Activated naive CD4-positive, alpha-beta T cell treated with anti-CD3 and anti-CD28 coated beads, Interleukin-2, amount 10 ng/mL, durations not matched to agents 7 days and 5 days (primary cell): Measurements from ENCODE around the gene IFNE.

Source experiments
- CTCF ChIA-PET: fragments of 350-600 bp; sonication (Branson Sonifier 250); formaldehyde crosslinking; loops from one replicate; lab custom pipeline; 2021; ENCODE audit warnings: antibody characterized with exemption; lab: Charles Lee
- DNase-seq: peaks from one replicate; pipeline ENCODE4 v3.0.0-alpha.2; 2020
- H3K27ac Mint-ChIP-seq: one replicate; pipeline ENCODE4 v1.8.0; 2021; ENCODE audit warnings: mild to moderate bottlenecking, moderate library complexity, mixed read lengths
- H3K27me3 Mint-ChIP-seq: one replicate; pipeline ENCODE4 v1.8.0; 2021; ENCODE audit warnings: mild to moderate bottlenecking, mixed read lengths
- H3K36me3 Mint-ChIP-seq: one replicate; pipeline ENCODE4 v1.8.0; 2021; ENCODE audit warnings: mixed read lengths
- H3K4me1 Mint-ChIP-seq: one replicate; pipeline ENCODE4 v1.8.0; 2021; ENCODE audit warnings: mixed read lengths
- H3K4me3 Mint-ChIP-seq: one replicate; pipeline ENCODE4 v1.8.0; 2021; ENCODE audit warnings: mild to moderate bottlenecking, moderate library complexity, mixed read lengths
- H3K9me3 Mint-ChIP-seq: one replicate; pipeline ENCODE4 v1.8.0; 2021; ENCODE audit warnings: mixed read lengths

The IFNE gene

DNA sequence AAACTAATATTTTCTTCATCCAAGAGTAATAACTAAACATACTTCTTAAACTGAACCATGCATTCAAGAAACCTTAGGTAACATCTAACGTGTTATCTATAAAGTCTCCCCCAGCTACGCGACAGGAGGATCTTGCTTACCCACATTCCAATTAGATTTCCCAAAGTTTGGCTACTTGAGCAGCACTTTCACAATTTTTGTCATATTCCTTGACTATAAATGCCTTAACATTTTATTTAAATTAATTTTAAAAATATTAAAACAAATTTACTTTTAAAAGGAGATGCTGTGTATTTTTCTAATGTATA, 25.3 kb upstream of the IFNE start:
- no peaks in the 10 kb centered on the region for H3K27me3 Mint-ChIP-seq
- H3K36me3 Mint-ChIP-seq: no peaks in the 10 kb centered on the region
- no peak for DNase-seq
- H3K4me3 Mint-ChIP-seq: no peak overlapping the region
- H3K27ac Mint-ChIP-seq: no peak overlapping the region
- peaks cover 5% of the 10 kb centered on the region for H3K4me1 Mint-ChIP-seq
- CTCF ChIA-PET: no interaction called here
- H3K9me3 Mint-ChIP-seq: no peaks in the 10 kb centered on the region

GRCh38 chr9:21506626-21507482, 24.7 kb upstream of the IFNE start:
- H3K36me3 Mint-ChIP-seq: no peaks in the 10 kb centered on the region
- no peak overlapping the region for H3K27ac Mint-ChIP-seq
- H3K4me1 Mint-ChIP-seq: peaks cover 5% of the 10 kb centered on the region
- no peak for DNase-seq
- H3K4me3 Mint-ChIP-seq: no peak overlapping the region
- no peaks in the 10 kb centered on the region for H3K27me3 Mint-ChIP-seq
- H3K9me3 Mint-ChIP-seq: no peaks in the 10 kb centered on the region
- CTCF ChIA-PET: no interaction called here

DNA sequence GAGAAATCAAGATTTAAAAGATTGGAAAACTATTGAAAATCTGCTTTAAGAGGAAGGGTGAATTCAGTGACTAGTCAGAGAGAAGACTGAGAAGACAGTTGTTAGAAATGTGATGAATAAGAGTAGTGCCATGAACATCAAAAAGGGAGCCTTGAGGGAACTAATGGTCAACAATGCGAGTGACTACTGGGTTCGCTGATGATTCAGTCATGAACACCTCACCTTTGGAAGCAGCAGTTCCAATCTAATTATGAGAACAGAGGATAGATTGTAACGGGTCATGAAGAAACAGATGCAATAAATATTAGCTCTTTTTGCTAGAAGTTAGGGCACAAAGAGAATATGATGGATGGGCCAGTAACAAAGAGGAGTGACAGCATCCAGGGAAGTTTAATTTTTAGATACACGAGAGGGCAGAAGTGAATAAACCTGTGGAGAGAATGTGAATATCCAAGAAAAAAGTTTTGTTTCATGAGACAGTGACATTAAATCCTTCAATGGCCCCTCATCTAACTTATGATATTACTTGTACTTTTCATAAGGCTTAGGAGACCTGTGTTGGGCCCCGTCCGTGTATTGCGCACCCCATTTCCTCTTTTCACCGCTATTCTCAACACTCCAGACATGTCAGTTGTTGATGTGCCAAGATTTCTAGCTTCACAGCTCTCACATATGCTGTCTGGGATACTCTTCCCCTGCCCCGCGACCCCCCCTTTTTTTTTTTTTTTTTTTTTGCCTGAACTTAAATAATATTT, 23.5 kb upstream of the IFNE start:
- DNase-seq: no peak
- Mint-ChIP-seq H3K27me3 (no peaks in the 10 kb centered on the region), H3K36me3 (no peaks in the 10 kb centered on the region), H3K4me1 (peaks cover 5% of the 10 kb centered on the region), H3K27ac (no peak overlapping the region), H3K4me3 (no peak overlapping the region), H3K9me3 (no peaks in the 10 kb centered on the region)
- CTCF ChIA-PET: no interaction called here

DNA sequence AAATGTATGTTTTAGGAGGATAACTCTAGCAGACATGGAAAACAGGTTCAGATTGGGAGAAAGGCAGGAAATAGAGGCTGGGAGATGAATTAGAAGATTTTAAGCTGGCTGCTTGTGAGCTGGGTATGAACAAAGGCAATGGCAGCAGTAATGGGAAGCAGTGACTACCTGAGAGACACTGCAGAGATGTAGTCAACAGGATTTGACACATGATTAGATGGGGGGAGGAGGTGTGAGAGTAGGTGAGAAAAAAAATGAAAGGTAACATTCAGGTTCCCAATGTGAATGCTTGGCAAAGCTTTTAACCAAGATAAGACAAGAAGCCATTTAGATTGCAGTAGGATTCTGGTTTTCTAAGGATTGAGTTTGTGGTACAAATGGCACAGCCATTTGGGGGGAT, 22.8 kb upstream of the IFNE start:
- Mint-ChIP-seq H3K4me1 (peaks cover 5% of the 10 kb centered on the region), H3K36me3 (no peaks in the 10 kb centered on the region), H3K4me3 (no peak overlapping the region), H3K9me3 (no peaks in the 10 kb centered on the region), H3K27me3 (no peaks in the 10 kb centered on the region), H3K27ac (no peak overlapping the region)
- CTCF ChIA-PET: no interaction called here
- DNase-seq: no peak

DNA sequence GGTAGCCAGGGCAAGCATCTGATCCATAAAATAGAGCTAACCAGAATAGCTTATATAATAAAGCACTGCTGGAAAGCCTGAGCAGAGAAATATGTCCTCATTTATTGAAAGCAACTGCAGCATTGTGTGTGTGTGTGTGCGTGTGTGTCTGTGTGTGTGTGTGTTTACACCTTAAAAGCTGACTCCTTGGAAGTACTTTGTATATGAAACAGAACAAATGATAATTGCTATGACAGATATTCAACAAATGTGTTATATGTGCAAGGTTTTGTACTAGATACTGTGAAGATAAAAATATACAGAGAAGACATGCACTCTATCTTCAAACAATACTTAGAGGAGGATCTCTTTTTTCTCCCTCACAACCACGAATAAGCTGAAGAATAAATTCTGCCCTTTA, 22.0 kb upstream of the IFNE start:
- Mint-ChIP-seq H3K9me3 (no peaks in the 10 kb centered on the region), H3K27me3 (no peaks in the 10 kb centered on the region), H3K36me3 (no peaks in the 10 kb centered on the region), H3K27ac (no peak overlapping the region), H3K4me1 (peaks cover 5% of the 10 kb centered on the region), H3K4me3 (no peak overlapping the region)
- DNase-seq: no peak
- CTCF ChIA-PET: no interaction called here

DNA sequence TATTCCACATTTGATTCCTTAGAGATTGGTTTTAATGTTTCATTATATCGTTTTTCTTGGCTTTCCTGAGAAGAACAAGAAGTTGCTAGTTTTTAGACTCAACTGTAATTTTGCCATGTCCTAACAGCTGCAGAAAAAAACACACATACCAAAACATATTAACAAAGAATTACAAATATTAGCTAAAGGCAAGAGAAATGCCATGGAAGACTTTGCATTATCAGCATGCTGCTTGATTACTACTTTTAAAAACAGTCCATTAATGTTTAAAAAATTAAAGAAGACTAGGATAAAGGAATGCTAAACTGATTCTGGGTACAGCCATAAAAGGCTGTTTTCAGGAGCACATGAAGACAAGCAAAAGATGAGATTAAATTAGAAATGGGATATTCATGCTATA, 20.5 kb upstream of the IFNE start:
- CTCF ChIA-PET: no interaction called here
- Mint-ChIP-seq H3K27me3 (no peaks in the 10 kb centered on the region), H3K4me1 (peaks cover 5% of the 10 kb centered on the region), H3K9me3 (no peaks in the 10 kb centered on the region), H3K4me3 (no peak overlapping the region), H3K27ac (no peak overlapping the region), H3K36me3 (no peaks in the 10 kb centered on the region)
- no peak for DNase-seq

DNA sequence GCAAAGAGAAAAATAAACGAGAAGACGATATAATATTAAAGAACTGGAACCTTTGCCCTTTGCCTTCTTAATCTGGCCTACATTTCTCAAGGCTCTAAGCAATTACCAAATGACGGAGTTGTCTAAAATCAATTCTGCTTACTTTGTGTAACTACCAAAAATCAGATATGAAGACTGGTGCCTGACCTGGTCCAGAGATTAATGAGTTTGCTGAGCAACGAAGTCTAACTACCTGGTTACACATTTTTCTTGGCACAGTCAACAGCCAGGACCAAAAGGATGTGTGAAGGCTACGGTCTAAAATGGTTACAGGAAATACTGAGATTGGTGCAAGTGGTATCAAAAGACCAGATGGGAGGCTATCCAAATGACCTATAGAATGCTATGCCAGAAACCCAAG, 17.8 kb upstream of the IFNE start:
- DNase-seq: no peak
- no peak overlapping the region for H3K4me3 Mint-ChIP-seq
- no peak overlapping the region for H3K27ac Mint-ChIP-seq
- no peaks in the 10 kb centered on the region for H3K27me3 Mint-ChIP-seq
- CTCF ChIA-PET: interaction anchor here (0.9 kb wide), 1 partner anchor 34 kb away, joined by 3 read pairs; no protein-coding TSS in a partner anchor
- H3K4me1 Mint-ChIP-seq: peaks cover 2% of the 10 kb centered on the region
- H3K36me3 Mint-ChIP-seq: no peaks in the 10 kb centered on the region
- no peaks in the 10 kb centered on the region for H3K9me3 Mint-ChIP-seq

GRCh38 chr9:21491756-21492155, 9.6 kb upstream of the IFNE start:
- H3K27ac Mint-ChIP-seq: no peak overlapping the region
- H3K4me3 Mint-ChIP-seq: no peak overlapping the region
- CTCF ChIA-PET: interaction anchor here (0.5 to 1.5 kb wide), 4 partner anchors 26 to 299 kb away, joined by 3 to 7 read pairs (median 3); no protein-coding TSS in a partner anchor
- H3K36me3 Mint-ChIP-seq: no peaks in the 10 kb centered on the region
- peaks cover 2% of the 10 kb centered on the region for H3K4me1 Mint-ChIP-seq
- no peaks in the 10 kb centered on the region for H3K9me3 Mint-ChIP-seq
- no peak for DNase-seq
- H3K27me3 Mint-ChIP-seq: no peaks in the 10 kb centered on the region

DNA sequence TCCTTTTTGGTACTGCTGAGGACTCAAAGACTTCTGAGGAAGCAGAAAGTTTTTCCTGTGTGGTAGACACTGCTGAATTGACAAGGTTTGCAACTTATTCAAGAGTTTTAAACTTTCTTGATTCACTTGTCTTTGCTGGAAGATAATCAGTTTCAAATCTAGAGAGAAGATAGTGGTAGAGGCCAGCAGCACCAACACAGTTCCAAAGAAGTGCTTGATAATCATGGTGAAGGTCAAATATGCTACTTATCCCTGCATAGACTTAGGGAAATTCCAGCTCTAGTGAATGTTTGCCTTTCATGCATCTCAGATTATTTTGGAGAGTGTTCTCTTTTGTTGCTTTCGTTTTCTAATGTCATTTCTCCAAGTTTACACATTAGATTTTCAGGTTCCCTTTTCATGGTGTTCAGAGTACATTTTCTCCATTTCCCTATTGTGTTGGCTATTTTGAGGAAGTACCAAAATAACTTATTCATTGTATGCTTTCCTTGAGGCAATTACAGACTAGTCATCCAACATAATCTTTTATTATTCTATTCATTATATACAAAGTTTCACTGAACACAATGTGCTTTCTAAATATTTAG, 550 bp downstream of the IFNE start:
- CTCF ChIA-PET: no interaction called here
- no peaks in the 10 kb centered on the region for H3K4me1 Mint-ChIP-seq
- no peaks in the 10 kb centered on the region for H3K27me3 Mint-ChIP-seq
- no peaks in the 10 kb centered on the region for H3K9me3 Mint-ChIP-seq
- no peaks in the 10 kb centered on the region for H3K36me3 Mint-ChIP-seq
- no peak overlapping the region for H3K27ac Mint-ChIP-seq
- H3K4me3 Mint-ChIP-seq: no peak overlapping the region
- no peak for DNase-seq

DNA sequence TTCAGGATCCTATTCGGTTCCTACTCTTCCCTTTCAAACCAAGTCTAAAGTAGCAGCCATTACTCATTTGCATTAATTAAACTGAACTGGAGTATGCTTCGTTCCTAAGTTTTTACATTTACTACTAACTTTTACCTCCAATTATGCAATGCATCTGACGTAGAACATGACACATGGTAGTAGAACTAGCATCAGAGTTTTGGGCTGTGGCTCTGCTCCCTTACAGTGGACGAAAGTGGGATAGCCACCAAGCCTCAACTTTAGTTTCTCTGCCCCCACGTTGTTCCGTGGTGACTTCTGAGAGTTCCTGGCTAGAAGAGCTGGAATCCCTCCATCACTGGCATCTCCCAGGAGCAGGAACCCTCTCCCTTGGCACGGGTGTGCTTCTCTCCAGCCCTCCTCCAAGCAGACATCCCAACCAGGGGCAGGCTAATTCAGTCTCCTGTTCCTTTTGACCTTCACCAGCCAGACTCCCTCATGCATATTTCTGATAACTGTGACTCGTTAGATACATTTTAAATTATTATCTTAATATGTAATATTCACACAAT, 2.9 kb downstream of the IFNE start:
- Mint-ChIP-seq H3K9me3 (no peaks in the 10 kb centered on the region), H3K4me1 (no peaks in the 10 kb centered on the region), H3K4me3 (no peak overlapping the region), H3K36me3 (no peaks in the 10 kb centered on the region), H3K27me3 (no peaks in the 10 kb centered on the region), H3K27ac (no peak overlapping the region)
- no peak for DNase-seq
- CTCF ChIA-PET: no interaction called here

GRCh38 chr9:21477466-21477865, 4.6 kb downstream of the IFNE start:
- Mint-ChIP-seq H3K27ac (no peak overlapping the region), H3K4me1 (no peaks in the 10 kb centered on the region), H3K27me3 (peaks cover 3% of the 10 kb centered on the region), H3K4me3 (no peak overlapping the region), H3K9me3 (no peaks in the 10 kb centered on the region), H3K36me3 (no peaks in the 10 kb centered on the region)
- no peak for DNase-seq
- CTCF ChIA-PET: no interaction called here

DNA sequence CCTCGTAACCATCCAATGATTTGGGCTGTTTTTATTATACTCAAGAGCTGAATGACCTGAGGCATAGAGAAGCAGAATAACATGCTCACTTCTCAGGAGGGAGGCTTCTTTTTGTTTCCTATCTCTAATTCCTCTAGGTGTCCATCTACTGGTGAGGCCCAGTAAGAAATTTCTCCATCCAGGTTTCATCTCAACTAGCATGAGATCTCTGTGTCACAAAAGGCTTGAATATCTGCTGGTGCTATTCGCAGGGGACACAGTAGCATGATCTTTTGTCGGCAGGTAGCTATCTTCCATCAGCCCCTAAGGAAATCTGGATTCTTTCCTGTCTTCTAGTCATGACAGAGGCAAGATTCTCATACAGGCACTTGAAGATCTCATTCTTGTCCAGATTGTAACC, 8.9 kb downstream of the IFNE start:
- Mint-ChIP-seq H3K27me3 (peaks cover 7% of the 10 kb centered on the region), H3K27ac (no peak overlapping the region), H3K9me3 (no peaks in the 10 kb centered on the region), H3K36me3 (no peaks in the 10 kb centered on the region), H3K4me1 (no peaks in the 10 kb centered on the region), H3K4me3 (no peak overlapping the region)
- CTCF ChIA-PET: interaction anchor here (1.0 kb wide), 1 partner anchor 39 kb away, joined by 3 read pairs; no protein-coding TSS in a partner anchor
- no peak for DNase-seq

- Mint-ChIP-seq H3K27me3 (peaks cover 14% of the 10 kb centered on the region), H3K9me3 (no peaks in the 10 kb centered on the region), H3K36me3 (no peaks in the 10 kb centered on the region), H3K4me1 (no peaks in the 10 kb centered on the region), H3K27ac (no peak overlapping the region), H3K4me3 (no peak overlapping the region)
- no peak for DNase-seq
- CTCF ChIA-PET: interaction anchor here (1.0 kb wide), 1 partner anchor 320 kb away, joined by 5 read pairs; no protein-coding TSS in a partner anchor
Observed at GRCh38 chr9:21470126-21470525, 12.0 kb downstream of the IFNE start.

DNA sequence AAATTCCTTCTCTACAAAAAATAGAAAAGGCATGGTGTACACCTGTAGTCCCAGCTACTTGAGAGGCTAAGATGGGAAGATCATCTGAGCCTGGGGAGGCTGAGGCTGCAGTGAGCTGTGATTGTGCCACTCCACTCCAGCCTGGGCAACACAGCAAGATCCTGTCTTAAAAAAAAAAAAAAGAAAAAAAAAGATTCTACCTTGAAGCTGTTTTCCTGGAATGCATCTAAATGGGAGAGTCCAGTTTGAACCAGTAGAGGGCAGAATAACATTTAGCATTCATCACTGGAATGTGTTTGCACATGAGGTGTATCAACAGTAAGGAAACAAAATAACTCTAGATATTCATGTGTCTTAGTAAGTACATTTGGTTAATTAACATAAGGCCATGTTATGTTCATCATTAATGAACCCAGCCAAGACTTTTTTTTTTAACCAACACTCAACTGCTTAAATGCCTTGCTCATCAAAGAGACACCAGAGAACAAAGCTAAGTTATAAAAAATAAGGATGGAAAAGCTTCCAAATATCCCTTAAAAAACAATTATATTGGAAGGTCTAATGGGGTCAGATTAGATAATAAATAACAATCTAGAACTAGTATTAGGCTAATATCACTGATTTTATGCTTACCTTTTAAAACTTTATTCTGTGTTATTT, 16.1 kb downstream of the IFNE start:
- DNase-seq: no peak
- Mint-ChIP-seq H3K9me3 (peaks cover 1% of the 10 kb centered on the region), H3K4me3 (no peak overlapping the region), H3K27me3 (peaks cover 24% of the 10 kb centered on the region), H3K4me1 (no peaks in the 10 kb centered on the region), H3K27ac (no peak overlapping the region), H3K36me3 (no peaks in the 10 kb centered on the region)
- CTCF ChIA-PET: interaction anchor here (0.6 to 1.6 kb wide), 19 partner anchors 9 to 327 kb away, joined by 3 to 21 read pairs (median 3); no protein-coding TSS in a partner anchor
